K562 (cell line): ENCODE measurements around the gene LAT. TPM values are rescaled to one million over a fixed set of nuclear protein-coding genes. Genes with fewer than 3 reads are reported as not detected.

Experiments
- ARID1B ChIP-seq: fragments of 450-650 bp; IDR thresholded peaks from 2 replicates; pipeline ENCODE4 v1.6.1; 2016; ENCODE audit warnings: antibody characterized with exemption, mild to moderate bottlenecking, inconsistent platforms
- ATF4 ChIP-seq: fragments of 450-650 bp; formaldehyde crosslinking; IDR thresholded peaks from 2 replicates; pipeline ENCODE4 v1.4.0; 2022; ENCODE audit warnings: mild to moderate bottlenecking, moderate library complexity
- CSDE1 ChIP-seq, 2 experiments: fragments of 450-650 bp; IDR thresholded peaks; 2 replicates each; pipeline ENCODE4 v1.6.1; 2016; ENCODE audit warnings: mild to moderate bottlenecking in 1 of 2
- HOMEZ ChIP-seq: fragments of 250-450 bp; sonication (Bioruptor Pico); IDR thresholded peaks from 2 replicates; pipeline ENCODE4 v1.4.0; 2020; ENCODE audit warnings: mild to moderate bottlenecking, moderate library complexity
- RNF219 ChIP-seq: fragments of 250-450 bp; sonication (Bioruptor Pico); IDR thresholded peaks from 2 replicates; pipeline ENCODE4 v1.5.0; 2022; ENCODE audit warnings: mild to moderate bottlenecking
- SLC30A9 ChIP-seq: fragments of 250-450 bp; sonication (Bioruptor Pico); IDR thresholded peaks from 2 replicates; pipeline ENCODE4 v1.8.0; 2022; ENCODE audit warnings: mild to moderate bottlenecking, moderate library complexity
- ZBTB40 ChIP-seq, 2 experiments: fragments of 450-650 bp in 1 of 2; sonication (generic) in 1 of 2; formaldehyde crosslinking in 1 of 2; IDR thresholded peaks; 2 replicates each; pipeline versions ENCODE4 v1.7.1 to v1.9.0; 2016 to 2022; ENCODE audit warnings: inconsistent platforms in 1 of 2, mild to moderate bottlenecking in 1 of 2, missing genetic modification reagents in 1 of 2
- ZNF449 ChIP-seq: fragments of 250-450 bp; sonication (Bioruptor Pico); IDR thresholded peaks from 2 replicates; pipeline ENCODE4 v1.8.0; 2022; ENCODE audit warnings: moderate library complexity, mild to moderate bottlenecking, inconsistent platforms
- ZNF589 ChIP-seq: fragments of 200-800 bp; sonication (Bioruptor generic); IDR thresholded peaks from 2 replicates; pipeline ENCODE4 v1.6.1; 2016; ENCODE audit warnings: low read depth, missing genetic modification characterization, missing compliant biosample characterization
- ZNF717 ChIP-seq: fragments of 250-450 bp; sonication (Bioruptor Pico); IDR thresholded peaks from 2 replicates; pipeline ENCODE4 v1.5.0; 2021
- polyA plus RNA-seq, 8 experiments: library from polyadenylated mRNA; depleted of rRNA in 4 of 8; stranded (reverse) in 5 of 8; unstranded in 3 of 8; fragments of >200 nt; fragmentation: Nextera tagmentation in 2 of 8; fragmentation: Illumina TruSeq in 1 of 8; extraction: Ambion mirVana in 2 of 8; extraction: Trizol in 1 of 8; gene quantifications; 2 replicates each; pipeline versions ENCODE4 v1.2.1 to v1.2.3, GENCODE V29; 2011 to 2014; ENCODE audit warnings: inconsistent platforms in 1 of 8, missing spikeins in 1 of 8
- total RNA-seq, 7 experiments: library from RNA; depleted of rRNA in 6 of 7; stranded (reverse); fragments of >200 nt in 6 of 7; fragmentation: Illumina TruSeq in 2 of 7; extraction: Trizol in 2 of 7; gene quantifications; 2 replicates each; pipeline versions ENCODE4 v1.2.1 to v1.2.3, GENCODE V29; 2011 to 2021; ENCODE audit warnings: low replicate concordance in 1 of 7

The LAT gene
- total and polyA plus RNA-seq, 9 of the 15 experiments (the other 6 are each of a cell fraction or from before 2014, with no cell fraction given) = 0.40 to 4.2 (median 1.3) TPM

- no peak for TF ChIP-seq RNF219 (CRISPR knock-in tag)
- no peak for TF ChIP-seq ZBTB40 (IDR thresholded peaks at IDR 0.05)
- no peak for TF ChIP-seq ZBTB40 (CRISPR knock-in tag; IDR thresholded peaks at IDR 0.05)
- TF ChIP-seq HOMEZ (CRISPR knock-in tag) = no peak
- no peak for TF ChIP-seq ATF4
- no peak for TF ChIP-seq ZNF449 (CRISPR knock-in tag)
- no peak for TF ChIP-seq ZNF589 (CRISPR knock-in tag)
- no peak for TF ChIP-seq SLC30A9 (CRISPR knock-in tag)
- TF ChIP-seq ARID1B = no peak
- no peak for TF ChIP-seq ZNF717 (CRISPR knock-in tag)
- TF ChIP-seq CSDE1 (IDR thresholded peaks at IDR 0.05) = no peak
Measured at GRCh38 chr16:28982418-28982817, 2.4 kb upstream of the LAT start (continued).
